CD1c-positive myeloid dendritic cell (primary cell): ENCODE results near the gene DPF3.

ENCODE experiments used
- DNase-seq: peaks from one replicate; pipeline ENCODE4 v3.0.0-alpha.2; 2016; ENCODE audit errors: extremely low spot score

The DPF3 gene

GRCh38 chr14:72715850-72716228 lies 178.1 kb downstream of the DPF3 start:
- no peak for DNase-seq

- DNase-seq: peak; percentile 3
These were observed 178.6 kb downstream of the DPF3 start for GRCh38 chr14:72715215-72715849.

GRCh38 chr14:72714871-72715214 lies 179.1 kb downstream of the DPF3 start:
- DNase-seq: no peak

- DNase-seq: no peak
These were observed 179.8 kb downstream of the DPF3 start for GRCh38 chr14:72714094-72714493.

- DNase-seq: no peak
These were observed 182.0 kb downstream of the DPF3 start for GRCh38 chr14:72711936-72712335.

DNA sequence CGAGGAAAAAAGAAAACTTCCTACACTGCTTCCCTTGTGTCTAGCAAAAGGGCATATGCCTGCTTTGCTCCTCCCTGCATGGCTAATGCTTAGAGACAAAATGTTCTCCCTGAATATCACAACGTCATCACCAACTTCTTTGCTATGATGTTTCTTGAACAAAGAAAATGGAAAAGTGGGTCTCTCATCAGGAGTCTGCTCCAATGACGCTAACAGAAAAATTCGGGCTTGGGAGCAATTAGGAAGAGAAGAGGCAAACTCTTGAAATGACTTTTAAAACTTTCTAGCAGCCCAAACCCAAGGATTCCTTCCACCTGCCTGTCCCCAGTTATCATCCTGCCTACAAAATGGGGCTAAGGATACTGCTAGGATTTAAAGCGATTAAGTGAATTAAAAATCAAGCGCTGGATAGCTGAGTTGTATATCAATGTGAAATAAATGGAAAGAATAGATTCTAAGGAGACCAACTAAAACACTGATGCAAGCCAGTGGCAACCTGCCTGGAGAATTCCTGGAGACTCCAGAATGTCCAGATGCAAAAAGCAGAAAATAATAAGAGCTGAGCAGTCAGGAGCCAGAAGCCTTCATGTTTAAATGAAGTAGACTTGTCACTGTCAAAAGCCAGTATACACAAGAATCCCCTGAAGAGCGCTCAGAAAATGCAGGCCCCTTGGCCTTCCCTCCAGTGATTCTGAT lies 183.8 kb downstream of the DPF3 start:
- no peak for DNase-seq

- DNase-seq: no peak
These were observed 185.0 kb downstream of the DPF3 start for GRCh38 chr14:72708708-72709475.

DNA sequence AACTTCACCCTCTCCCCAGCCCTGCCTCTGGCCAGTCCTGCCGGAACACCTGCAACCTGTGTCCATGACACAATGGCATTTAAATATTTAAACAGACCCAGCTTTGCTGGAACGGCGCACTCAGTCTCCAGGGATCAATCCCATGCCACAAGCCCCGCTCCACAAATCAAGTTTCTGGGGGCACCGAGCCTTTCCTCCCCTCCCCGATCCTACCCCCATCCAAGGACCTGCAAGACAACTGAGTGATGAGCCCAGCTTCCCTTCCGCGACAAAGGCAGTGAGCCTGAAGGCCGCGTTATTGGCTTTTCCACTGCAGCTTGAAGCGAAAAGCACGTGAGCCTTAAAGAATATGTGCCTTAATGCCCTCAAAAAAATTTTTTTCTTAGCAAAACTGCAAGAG lies 185.7 kb downstream of the DPF3 start:
- no peak for DNase-seq

- DNase-seq: no peak
These were observed 187.4 kb downstream of the DPF3 start for GRCh38 chr14:72706485-72706884.

GRCh38 chr14:72704502-72704901 lies 189.4 kb downstream of the DPF3 start:
- DNase-seq: peak; percentile 80

GRCh38 chr14:72701605-72702004 lies 192.3 kb downstream of the DPF3 start:
- peak; percentile 60 for DNase-seq

GRCh38 chr14:72701237-72701565 lies 192.7 kb downstream of the DPF3 start:
- no peak for DNase-seq

- no peak for DNase-seq
These were observed 193.3 kb downstream of the DPF3 start for GRCh38 chr14:72700338-72701236.

DNA sequence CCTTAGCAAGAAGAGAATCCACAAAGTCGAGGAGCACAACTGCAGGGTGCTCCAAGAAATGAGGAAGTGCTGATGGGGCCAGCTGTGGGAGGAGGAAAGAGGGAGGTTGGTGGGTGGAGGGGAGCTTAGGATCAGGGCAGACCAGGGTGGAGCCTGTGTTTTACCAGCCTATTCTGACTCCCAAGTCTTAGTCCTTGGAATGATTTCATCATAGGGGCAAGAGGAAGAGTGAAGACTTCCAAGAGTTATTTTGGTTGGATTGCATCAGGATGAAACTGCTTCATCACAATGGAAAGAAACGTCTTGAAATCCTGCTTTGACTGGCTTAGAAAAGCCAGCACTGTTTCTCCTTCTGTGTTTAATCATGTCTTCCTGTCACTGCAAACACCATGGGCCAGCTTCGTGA lies 194.0 kb downstream of the DPF3 start:
- peak; percentile 89 for DNase-seq

- DNase-seq: no peak
These were observed 194.5 kb downstream of the DPF3 start for GRCh38 chr14:72699443-72699842.

DNA sequence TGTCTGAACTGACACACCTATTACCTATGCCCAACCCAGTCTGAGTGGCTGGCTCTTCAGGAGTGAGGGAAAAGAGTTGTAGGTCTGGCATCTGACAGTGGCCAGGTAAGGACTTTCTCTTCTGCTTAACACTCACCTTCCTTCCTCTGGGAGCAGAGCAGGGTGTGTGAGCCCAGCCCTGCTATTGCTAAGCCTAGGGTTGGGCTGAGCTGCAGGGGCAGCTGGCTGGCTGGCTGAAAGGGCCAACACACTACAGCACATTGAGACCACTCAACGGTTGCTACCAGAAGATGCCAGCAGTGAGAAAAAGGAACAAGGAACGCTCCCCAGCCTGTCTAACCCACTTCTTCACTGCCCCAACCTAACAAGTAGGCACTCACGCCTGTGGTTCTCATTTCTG lies 201.2 kb downstream of the DPF3 start:
- no peak for DNase-seq

GRCh38 chr14:72690324-72690723 lies 203.6 kb downstream of the DPF3 start:
- no peak for DNase-seq

DNA sequence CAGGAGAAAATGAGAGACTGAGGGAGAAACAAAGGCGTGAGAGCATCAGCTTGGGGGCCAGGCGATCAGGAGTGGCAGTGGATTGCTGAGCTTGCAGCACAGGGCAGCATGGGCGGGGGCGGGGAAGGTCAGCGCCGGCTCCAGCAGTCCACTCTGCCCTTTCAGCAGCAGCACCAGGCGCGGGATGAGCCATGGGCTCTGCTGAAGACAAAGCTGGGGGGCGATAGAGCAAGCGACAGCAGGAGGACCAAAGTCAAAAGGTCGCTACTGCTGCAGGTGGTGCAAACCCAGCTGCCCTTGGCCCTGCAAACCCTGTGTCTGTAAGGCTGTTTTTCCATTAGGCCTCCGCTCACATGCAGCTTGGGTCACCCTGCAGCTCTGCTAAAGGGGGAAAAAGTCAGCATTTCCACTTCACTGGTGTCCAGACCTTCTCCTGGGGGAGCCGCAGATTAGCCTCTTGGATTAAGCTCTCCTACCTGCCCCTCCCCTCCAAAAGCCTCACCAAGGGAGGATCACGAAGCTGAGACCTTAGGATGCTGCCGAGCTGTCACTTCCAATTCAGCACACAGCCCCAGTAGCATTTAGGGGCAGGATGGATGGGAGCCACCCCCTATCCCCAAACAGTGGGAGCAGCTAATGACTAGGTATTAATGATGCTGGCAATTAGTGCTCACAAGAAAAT lies 204.8 kb downstream of the DPF3 start:
- DNase-seq: no peak

GRCh38 chr14:72686832-72687231 lies 207.1 kb downstream of the DPF3 start:
- no peak for DNase-seq

GRCh38 chr14:72686101-72686500 lies 207.8 kb downstream of the DPF3 start:
- no peak for DNase-seq

- DNase-seq: no peak
These were observed 208.4 kb downstream of the DPF3 start for GRCh38 chr14:72685456-72685855.

- DNase-seq: no peak
These were observed 210.1 kb downstream of the DPF3 start for GRCh38 chr14:72683787-72684186.
